Activated CD4-positive, alpha-beta memory T cell treated with anti-CD3 and anti-CD28 coated beads for 36 hours (primary cell): Measurements from ENCODE around the gene SPATA1. TPM values are rescaled to one million over a fixed set of nuclear protein-coding genes. Genes with fewer than 3 reads are reported as not detected.
A peak's percentile ranks its signal among the peaks of the same experiment; 100 is the strongest.

ENCODE experiments used
- CTCF ChIA-PET: fragments of 350-600 bp; sonication (Branson Sonifier 250); formaldehyde crosslinking; loops from one replicate; lab custom pipeline; 2021; ENCODE audit warnings: antibody characterized with exemption, inconsistent platforms; lab: Charles Lee
- POLR2A ChIA-PET: fragments of 350-600 bp; sonication (Branson Sonifier 250); formaldehyde crosslinking; loops from one replicate; lab custom pipeline; 2021; ENCODE audit warnings: antibody characterized with exemption; lab: Charles Lee
- DNase-seq: peaks from one replicate; pipeline ENCODE4 v3.0.0-alpha.2; 2020
- H3K27ac Mint-ChIP-seq: one replicate; pipeline ENCODE4 v1.8.0; 2021; ENCODE audit warnings: mixed read lengths
- H3K27me3 Mint-ChIP-seq: one replicate; pipeline ENCODE4 v1.8.0; 2021; ENCODE audit warnings: mixed read lengths
- H3K36me3 Mint-ChIP-seq: one replicate; pipeline ENCODE4 v1.8.0; 2021; ENCODE audit warnings: mixed read lengths
- H3K4me1 Mint-ChIP-seq: one replicate; pipeline ENCODE4 v1.8.0; 2021; ENCODE audit warnings: low read depth, mixed read lengths
- H3K4me3 Mint-ChIP-seq: one replicate; pipeline ENCODE4 v1.8.0; 2021; ENCODE audit warnings: mild to moderate bottlenecking, mixed read lengths
- H3K9me3 Mint-ChIP-seq: one replicate; pipeline ENCODE4 v1.8.0; 2021; ENCODE audit warnings: mixed read lengths
- intact Hi-C: fragments of 100-400 bp; cut with micrococcal nuclease; formaldehyde crosslinking; loops from one replicate; pipeline ENCODE4 v1.15.1; 2023
- total RNA-seq, 2 experiments: library from RNA; stranded (reverse); gene quantifications; one replicate each; pipeline ENCODE4 v1.2.3, GENCODE V29; 2021

SPATA1 gene
- total RNA-seq, 2 experiments from 2014 or later, result 3.2 to 3.8 TPM

DNA sequence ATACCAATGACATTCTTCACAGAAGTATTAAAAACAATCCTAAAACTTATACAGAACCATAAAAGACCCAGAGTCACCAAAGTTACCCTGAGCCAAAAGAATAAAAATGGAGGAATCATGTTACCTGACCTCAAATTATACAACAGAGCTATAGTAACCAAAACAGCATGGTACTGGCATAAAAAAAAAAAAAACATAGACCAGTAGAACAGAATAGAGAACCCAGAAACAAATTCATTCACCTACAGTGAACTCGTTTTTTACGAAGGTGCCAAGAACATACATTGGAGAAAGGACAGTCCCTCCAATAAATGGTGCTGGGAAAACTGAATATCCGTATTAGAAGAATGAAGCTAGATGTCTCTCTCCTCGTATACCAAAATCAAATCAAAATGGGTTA lies 2.8 kb downstream of the SPATA1 start:
- Mint-ChIP-seq H3K27me3 (no peaks in the 10 kb centered on the region), H3K4me1 (peaks cover 12% of the 10 kb centered on the region), H3K27ac (no peak overlapping the region), H3K36me3 (peaks cover 16% of the 10 kb centered on the region), H3K9me3 (peaks cover 5% of the 10 kb centered on the region), H3K4me3 (no peak overlapping the region)
- intact Hi-C loops, result loop anchor here (10.0 kb wide), 3 partner anchors 346 to 766 kb away; partner anchors contain the start of gene BCL10
- no peak for DNase-seq
- CTCF ChIA-PET, result interaction anchor here (1.1 to 2.1 kb wide), 2 partner anchors 90 to 111 kb away, joined by 4 to 6 read pairs; no protein-coding TSS in a partner anchor
- POLR2A ChIA-PET, result no interaction called here

- no peak for DNase-seq
- intact Hi-C loops, result no loop called here
- POLR2A ChIA-PET, result no interaction called here
- peaks cover 3% of the 10 kb centered on the region for H3K4me1 Mint-ChIP-seq
- no peak overlapping the region for H3K4me3 Mint-ChIP-seq
- peaks cover 5% of the 10 kb centered on the region for H3K9me3 Mint-ChIP-seq
- no peaks in the 10 kb centered on the region for H3K27me3 Mint-ChIP-seq
- peaks cover 12% of the 10 kb centered on the region for H3K36me3 Mint-ChIP-seq
- CTCF ChIA-PET, result interaction anchor here (2.1 kb wide), 1 partner anchor 110 kb away, joined by 6 read pairs; no protein-coding TSS in a partner anchor
- no peak overlapping the region for H3K27ac Mint-ChIP-seq
Measured at GRCh38 chr1:84510165-84510564, 4.0 kb downstream of the SPATA1 start.

DNA sequence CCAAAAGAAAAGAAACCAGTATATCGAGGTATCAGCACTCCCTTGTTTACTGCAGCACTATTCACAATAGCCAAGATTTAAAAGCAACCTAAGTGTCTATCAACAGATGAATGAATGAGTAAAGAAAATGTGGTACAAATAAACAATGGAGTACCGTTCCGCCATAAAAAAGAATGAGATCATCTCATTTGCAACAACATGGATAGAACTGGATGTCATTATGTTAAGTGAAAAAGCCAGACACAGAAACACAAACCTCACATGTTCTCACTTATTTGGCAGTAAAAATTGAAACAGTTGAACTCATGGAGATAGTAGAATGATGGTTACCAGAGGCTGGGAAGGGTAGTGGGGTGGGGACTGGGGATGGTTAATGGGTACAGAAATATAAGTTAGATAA lies 4.5 kb downstream of the SPATA1 start:
- intact Hi-C loops, result no loop called here
- H3K27ac Mint-ChIP-seq, result no peak overlapping the region
- H3K4me1 Mint-ChIP-seq, result peaks cover 3% of the 10 kb centered on the region
- no peaks in the 10 kb centered on the region for H3K27me3 Mint-ChIP-seq
- ChIA-PET CTCF (no interaction called here), POLR2A (no interaction called here)
- H3K4me3 Mint-ChIP-seq, result no peak overlapping the region
- H3K36me3 Mint-ChIP-seq, result peaks cover 9% of the 10 kb centered on the region
- H3K9me3 Mint-ChIP-seq, result peaks cover 5% of the 10 kb centered on the region
- DNase-seq, result no peak

GRCh38 chr1:84524590-84524989 lies 18.4 kb downstream of the SPATA1 start:
- H3K4me3 Mint-ChIP-seq, result no peak overlapping the region
- no peak overlapping the region for H3K27ac Mint-ChIP-seq
- ChIA-PET CTCF (interaction anchor here (1.9 kb wide), 1 partner anchor 229 kb away, joined by 5 read pairs; no protein-coding TSS in a partner anchor), POLR2A (no interaction called here)
- intact Hi-C loops, result no loop called here
- no peaks in the 10 kb centered on the region for H3K9me3 Mint-ChIP-seq
- H3K36me3 Mint-ChIP-seq, result no peaks in the 10 kb centered on the region
- DNase-seq, result no peak
- H3K27me3 Mint-ChIP-seq, result no peaks in the 10 kb centered on the region
- no peaks in the 10 kb centered on the region for H3K4me1 Mint-ChIP-seq

DNA sequence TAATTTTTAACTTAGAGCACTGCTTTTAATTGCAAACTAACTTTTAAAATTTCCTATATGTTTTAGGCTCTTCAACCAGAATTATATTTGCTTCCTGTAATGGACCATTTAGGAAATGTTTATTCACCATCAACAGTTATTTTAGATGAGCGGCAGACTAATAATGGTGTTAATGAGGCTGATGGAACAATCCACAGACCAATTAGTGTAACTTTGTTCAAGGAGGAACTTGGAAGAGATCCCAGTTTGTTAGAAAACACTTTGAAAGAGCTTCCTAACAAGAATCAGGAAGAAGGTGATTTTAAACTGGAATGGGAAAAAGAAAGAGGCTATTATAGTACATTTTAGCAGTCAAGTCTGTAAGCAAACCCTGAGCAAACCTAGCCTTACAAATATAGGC lies 19.6 kb downstream of the SPATA1 start:
- Mint-ChIP-seq H3K9me3 (no peaks in the 10 kb centered on the region), H3K27me3 (no peaks in the 10 kb centered on the region), H3K27ac (no peak overlapping the region), H3K36me3 (no peaks in the 10 kb centered on the region), H3K4me1 (no peaks in the 10 kb centered on the region), H3K4me3 (no peak overlapping the region)
- no peak for DNase-seq
- POLR2A ChIA-PET, result interaction anchor here (1.2 kb wide), 1 partner anchor 20 kb away, joined by 3 read pairs; the partner anchor contains the start of gene SPATA1
- intact Hi-C loops, result no loop called here
- CTCF ChIA-PET, result no interaction called here

- Mint-ChIP-seq H3K36me3 (peaks cover 10% of the 10 kb centered on the region), H3K9me3 (no peaks in the 10 kb centered on the region), H3K4me1 (peaks cover 5% of the 10 kb centered on the region), H3K4me3 (no peak overlapping the region), H3K27me3 (no peaks in the 10 kb centered on the region), H3K27ac (no peak overlapping the region)
- CTCF ChIA-PET, result no interaction called here
- DNase-seq, result no peak
- intact Hi-C loops, result no loop called here
- POLR2A ChIA-PET, result no interaction called here
Measured at GRCh38 chr1:84538599-84538998, 32.4 kb downstream of the SPATA1 start.

DNA sequence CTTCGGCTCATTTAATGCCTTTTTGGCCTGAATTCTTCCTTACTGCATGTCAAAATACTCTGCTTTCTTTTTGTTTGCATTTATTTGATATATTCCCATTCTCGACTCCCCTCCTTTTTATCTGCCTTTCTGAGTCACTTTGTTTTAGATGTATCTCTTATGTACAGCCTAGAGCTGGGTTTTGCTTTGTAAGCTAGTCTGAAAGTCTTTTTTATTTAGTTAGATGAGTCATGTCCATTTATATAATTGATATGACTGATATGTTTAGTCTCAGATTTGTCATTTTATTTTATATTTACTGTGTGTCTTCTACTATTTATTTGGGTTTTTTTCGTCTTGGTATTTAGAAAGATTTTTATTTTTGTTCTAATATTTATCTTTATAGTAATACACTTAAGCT lies 33.8 kb downstream of the SPATA1 start:
- peaks cover 5% of the 10 kb centered on the region for H3K4me1 Mint-ChIP-seq
- ChIA-PET POLR2A (no interaction called here), CTCF (interaction anchor here (0.9 kb wide), 1 partner anchor 81 kb away, joined by 4 read pairs; no protein-coding TSS in a partner anchor)
- no peaks in the 10 kb centered on the region for H3K9me3 Mint-ChIP-seq
- no peak overlapping the region for H3K27ac Mint-ChIP-seq
- no peak overlapping the region for H3K4me3 Mint-ChIP-seq
- intact Hi-C loops, result loop anchor here (2.0 kb wide), 1 partner anchor 97 kb away; no protein-coding TSS in a partner anchor
- DNase-seq, result no peak
- H3K36me3 Mint-ChIP-seq, result peaks cover 10% of the 10 kb centered on the region
- H3K27me3 Mint-ChIP-seq, result no peaks in the 10 kb centered on the region

DNA sequence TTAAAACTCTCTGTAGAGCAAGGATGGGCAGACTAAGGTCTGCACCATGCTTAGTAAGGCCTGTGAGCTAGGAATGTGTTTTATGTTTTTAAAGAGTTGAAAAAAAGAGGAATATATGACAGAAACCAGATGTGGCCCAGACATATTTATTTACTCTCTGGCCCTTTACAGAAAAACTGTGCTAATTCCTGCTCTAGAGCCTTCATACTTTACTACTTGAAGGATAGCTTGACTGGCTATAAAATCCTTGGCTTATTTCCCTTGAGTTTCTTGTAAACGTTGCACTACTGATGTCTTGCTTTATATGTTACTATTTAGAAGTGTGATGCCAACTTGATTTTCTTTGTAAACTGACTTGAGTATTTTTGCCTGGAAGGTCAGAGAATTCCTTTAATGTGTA lies 34.6 kb downstream of the SPATA1 start:
- POLR2A ChIA-PET, result no interaction called here
- intact Hi-C loops, result loop anchor here (2.0 kb wide), 1 partner anchor 98 kb away; no protein-coding TSS in a partner anchor
- CTCF ChIA-PET, result interaction anchor here (0.9 kb wide), 1 partner anchor 80 kb away, joined by 4 read pairs; no protein-coding TSS in a partner anchor
- Mint-ChIP-seq H3K9me3 (no peaks in the 10 kb centered on the region), H3K27me3 (no peaks in the 10 kb centered on the region), H3K4me1 (peaks cover 5% of the 10 kb centered on the region), H3K27ac (no peak overlapping the region), H3K4me3 (no peak overlapping the region), H3K36me3 (peaks cover 10% of the 10 kb centered on the region)
- no peak for DNase-seq

DNA sequence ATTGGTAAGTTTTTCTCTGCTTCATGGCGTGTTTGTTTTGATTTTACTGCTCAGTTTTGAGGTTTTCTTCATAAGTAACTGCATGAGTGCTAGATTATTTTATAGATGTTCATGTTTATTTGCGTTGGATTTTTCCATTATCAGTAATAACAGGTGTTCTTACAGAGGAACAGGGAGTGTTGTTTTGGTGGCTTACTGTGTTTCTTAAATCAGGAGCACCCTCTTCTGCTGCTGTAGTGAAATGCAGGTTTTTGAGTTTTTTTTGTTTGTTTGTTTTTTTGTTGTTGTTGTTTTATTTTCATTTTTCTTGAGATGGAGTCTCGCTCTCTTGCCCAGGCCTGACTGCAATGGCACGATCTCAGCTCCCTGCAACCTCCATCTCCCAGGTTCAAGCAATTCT lies 35.5 kb downstream of the SPATA1 start:
- ChIA-PET POLR2A (no interaction called here), CTCF (interaction anchor here (0.7 kb wide), 1 partner anchor 112 kb away, joined by 3 read pairs; no protein-coding TSS in a partner anchor)
- DNase-seq, result no peak
- peaks cover 5% of the 10 kb centered on the region for H3K4me1 Mint-ChIP-seq
- no peak overlapping the region for H3K27ac Mint-ChIP-seq
- H3K27me3 Mint-ChIP-seq, result no peaks in the 10 kb centered on the region
- no peaks in the 10 kb centered on the region for H3K9me3 Mint-ChIP-seq
- intact Hi-C loops, result loop anchor here (2.0 kb wide), 1 partner anchor 99 kb away; no protein-coding TSS in a partner anchor
- peaks cover 10% of the 10 kb centered on the region for H3K36me3 Mint-ChIP-seq
- H3K4me3 Mint-ChIP-seq, result no peak overlapping the region

DNA sequence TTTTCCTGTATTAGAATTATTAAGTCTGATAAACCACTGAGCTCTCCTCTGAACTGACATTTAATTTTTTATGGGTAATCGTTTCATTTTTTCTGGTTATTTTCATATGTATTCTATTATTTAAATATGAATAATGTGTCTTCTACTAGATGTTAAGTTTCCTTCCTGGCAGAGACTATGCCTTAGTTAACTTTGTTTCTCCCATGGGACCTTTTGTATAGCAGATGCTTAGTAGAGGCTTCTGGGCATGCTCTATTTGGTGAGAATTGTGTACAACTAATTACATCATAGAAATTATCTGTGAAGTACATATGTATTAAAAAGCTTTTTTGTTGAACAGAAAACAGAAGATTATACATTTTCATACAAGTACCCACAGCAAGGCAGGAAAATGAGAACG lies 44.6 kb downstream of the SPATA1 start:
- ChIA-PET CTCF (interaction anchor here (1.6 kb wide), 1 partner anchor 8 kb away, joined by 4 read pairs; no protein-coding TSS in a partner anchor), POLR2A (no interaction called here)
- Mint-ChIP-seq H3K4me1 (no peaks in the 10 kb centered on the region), H3K4me3 (no peak overlapping the region), H3K27ac (no peak overlapping the region), H3K27me3 (no peaks in the 10 kb centered on the region), H3K36me3 (peaks cover 2% of the 10 kb centered on the region), H3K9me3 (no peaks in the 10 kb centered on the region)
- no peak for DNase-seq
- intact Hi-C loops, result no loop called here

DNA sequence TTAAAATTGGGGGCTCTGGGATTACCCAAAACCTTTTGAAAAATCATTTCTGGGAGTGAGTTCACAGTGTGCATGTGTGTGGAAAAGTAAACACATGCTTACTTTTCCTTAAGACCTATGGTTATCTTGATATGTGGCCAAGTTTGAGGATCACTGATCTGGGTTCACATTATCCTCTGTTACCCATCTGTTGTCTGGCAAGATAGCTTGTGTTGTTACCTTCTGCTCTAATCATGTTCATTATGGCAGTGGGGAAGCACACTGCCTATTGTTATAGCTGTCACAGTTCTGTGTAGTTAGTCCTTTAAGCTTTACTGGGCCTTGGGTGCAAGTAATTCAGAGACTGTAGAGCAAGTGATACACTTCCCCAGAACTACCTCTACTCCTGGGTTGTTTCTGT lies 63.0 kb downstream of the SPATA1 start:
- Mint-ChIP-seq H3K27ac (no peak overlapping the region), H3K9me3 (no peaks in the 10 kb centered on the region), H3K4me1 (peaks cover 38% of the 10 kb centered on the region), H3K4me3 (no peak overlapping the region), H3K27me3 (no peaks in the 10 kb centered on the region), H3K36me3 (peaks cover 47% of the 10 kb centered on the region)
- no peak for DNase-seq
- POLR2A ChIA-PET, result no interaction called here
- CTCF ChIA-PET, result interaction anchor here (1.8 kb wide), 1 partner anchor 427 kb away, joined by 4 read pairs; no protein-coding TSS in a partner anchor
- intact Hi-C loops, result no loop called here

DNA sequence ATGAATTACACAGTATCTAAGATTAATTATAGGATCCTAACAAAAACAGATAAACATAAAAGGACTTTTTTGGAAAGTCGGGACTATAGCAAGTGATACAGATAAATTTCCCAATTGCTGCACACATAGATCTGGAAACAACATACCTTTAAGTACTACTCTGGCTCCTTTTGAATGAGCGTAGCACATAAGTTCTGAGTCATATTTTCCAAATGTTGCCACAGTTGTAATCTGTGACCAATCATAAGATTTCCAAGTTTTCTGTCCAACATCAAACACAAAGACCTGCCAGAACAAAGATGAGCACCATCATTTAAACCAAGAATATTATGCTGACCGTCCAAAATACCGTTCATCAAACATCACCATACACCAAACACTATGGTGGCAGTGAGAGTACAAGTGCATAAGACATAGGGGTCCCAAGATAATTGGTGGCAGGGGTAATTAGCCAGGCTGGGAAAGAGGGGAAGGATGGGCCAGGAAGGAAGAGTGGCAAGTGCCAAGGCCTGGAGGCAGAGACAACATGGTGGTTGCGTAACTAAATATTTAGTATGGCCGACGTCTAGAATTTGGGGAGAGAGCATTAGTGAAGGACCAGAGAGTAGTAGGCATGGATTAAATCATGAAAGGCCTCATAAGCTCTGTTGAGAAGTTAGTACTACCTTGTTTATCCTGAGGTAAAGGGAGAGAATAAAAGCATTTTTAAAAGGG lies 64.4 kb downstream of the SPATA1 start:
- no peak for DNase-seq
- Mint-ChIP-seq H3K36me3 (peaks cover 46% of the 10 kb centered on the region), H3K4me3 (no peak overlapping the region), H3K9me3 (no peaks in the 10 kb centered on the region), H3K27ac (peak overlapping the region; percentile 50), H3K27me3 (peaks cover 1% of the 10 kb centered on the region), H3K4me1 (peaks cover 46% of the 10 kb centered on the region)
- intact Hi-C loops, result loop anchor here (5.0 kb wide), 2 partner anchors 493 to 707 kb away; partner anchors contain the start of gene BCL10
- POLR2A ChIA-PET, result no interaction called here
- CTCF ChIA-PET, result no interaction called here
